Omental fat pad (tissue), 4 donors: ENCODE measurements around the gene ZFAND2A. TPM values are rescaled to one million over a fixed set of nuclear protein-coding genes. Genes with fewer than 3 reads are reported as not detected.
A peak's percentile ranks its signal among the peaks of the same experiment; 100 is the strongest.
"Not testable (repeated sequence)": the region's sequence is repeated elsewhere in the genome, so short reads cannot be mapped to it uniquely, and the experiment has no call there.

Experiments
- ATAC-seq: fragments of 150-250 bp; one replicate; pipeline ENCODE4 v1.9.1; 2016; ENCODE audit warnings: mild to moderate bottlenecking, moderate library complexity; ENCODE audit not compliant: low FRiP score
- DNase-seq: peaks from one replicate; pipeline ENCODE4 v3.0.0-alpha.2; 2019; ENCODE audit warnings: low spot score
- CTCF ChIP-seq, 3 donors: fragments of 450-650 bp; IDR thresholded peaks; one replicate each; pipeline ENCODE4 v1.5.1; 2016 to 2017; ENCODE audit warnings: antibody characterized with exemption in 3 of 3, mild to moderate bottlenecking in 3 of 3, moderate library complexity in 2 of 3
- total RNA-seq, 4 donors: library from RNA; depleted of rRNA; stranded (reverse); fragments of >200 nt; gene quantifications; one replicate each; pipeline ENCODE4 v1.1.0, GENCODE V29; 2016

ZFAND2A gene
- total RNA-seq, 4 donors from 2014 or later: 17.3 to 77.5 (median 28.4) TPM

- no peak for TF ChIP-seq CTCF (IDR thresholded peaks at IDR 0.05)
- no peak for DNase-seq
- no peak for ATAC-seq
These were observed 15.0 kb upstream of the ZFAND2A start for GRCh38 chr7:1174881-1175596.

GRCh38 chr7:1174002-1174401 lies 14.0 kb upstream of the ZFAND2A start:
- DNase-seq: no peak
- no peak for ATAC-seq

GRCh38 chr7:1172666-1173523 lies 12.9 kb upstream of the ZFAND2A start:
- no peak for ATAC-seq
- no peak for DNase-seq
- no peak for TF ChIP-seq CTCF (IDR thresholded peaks at IDR 0.05)

More at GRCh38 chr7:1174002-1174401, 14.0 kb upstream of the ZFAND2A start:
- TF ChIP-seq CTCF (IDR thresholded peaks at IDR 0.05): no peak

- not testable (repeated sequence) for ATAC-seq, DNase-seq
These were observed 11.5 kb upstream of the ZFAND2A start for GRCh38 chr7:1171516-1171915.

- no peak for TF ChIP-seq CTCF (IDR thresholded peaks at IDR 0.05)
- ATAC-seq: no peak
- no peak for DNase-seq
These were observed 10.9 kb upstream of the ZFAND2A start for GRCh38 chr7:1170741-1171501.

- DNase-seq: peak; percentile 90
- peak; percentile 90 for ATAC-seq
- peak in 2 of 3 donors; percentile 43 to 46 for TF ChIP-seq CTCF (IDR thresholded peaks at IDR 0.05)
These were observed 9.7 kb upstream of the ZFAND2A start for GRCh38 chr7:1169409-1170368.
